ENCODE data around the gene BMPR2.
A peak's percentile ranks its signal among the peaks of the same experiment; 100 is the strongest.
"Not testable (repeated sequence)": the region's sequence is repeated elsewhere in the genome, so short reads cannot be mapped to it uniquely, and the experiment has no call there.

BMPR2 gene
- total RNA-seq: 25.8 to 46.9 reads per million in 2 donors

DNA sequence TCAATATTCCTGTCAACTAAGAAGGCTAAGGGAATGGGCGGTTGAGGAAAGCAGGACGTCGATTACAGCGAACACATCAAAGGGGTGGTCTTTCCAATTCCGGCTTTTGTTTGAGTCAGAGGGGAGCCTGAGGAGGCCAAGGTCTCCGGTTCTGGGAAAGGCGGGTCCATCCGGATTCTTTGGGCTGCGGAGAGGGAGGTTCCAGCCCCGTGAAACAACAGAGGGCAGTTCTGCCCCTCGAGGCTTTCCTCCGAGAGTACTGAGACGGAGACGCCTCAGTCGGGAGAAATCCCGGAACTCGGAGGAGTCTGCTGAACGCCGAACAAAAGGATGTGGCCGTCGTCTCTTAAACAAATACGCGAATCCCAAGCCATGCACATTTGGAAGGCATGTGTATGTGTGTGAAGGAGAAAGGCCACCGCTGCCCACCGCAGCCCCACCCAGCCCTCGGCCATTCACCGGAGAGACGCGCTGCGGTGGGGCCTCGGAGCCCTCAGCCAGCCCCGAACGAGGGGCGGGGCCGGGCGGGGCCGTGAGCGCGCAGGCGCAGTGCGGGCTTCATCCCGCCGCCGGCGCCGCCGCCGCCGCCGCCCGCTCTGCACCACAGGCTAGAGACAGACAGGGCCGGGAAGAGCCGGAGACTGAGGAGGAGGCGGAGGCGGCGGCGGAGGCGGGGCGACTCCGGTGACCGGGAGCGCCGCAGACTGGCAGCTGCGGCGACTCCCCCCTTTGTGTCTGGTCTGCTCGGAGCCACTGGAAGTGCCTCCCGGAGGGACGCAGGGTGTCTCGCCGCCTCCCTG lies at the start of gene BMPR2:
Gene BMPR2, plus strand, starts transcription at position 719 of the 800 bp plus-strand sequence. CDS start 1,148 bp downstream, outside the sequence.
- peak; percentile 79 for DNase-seq

DNA sequence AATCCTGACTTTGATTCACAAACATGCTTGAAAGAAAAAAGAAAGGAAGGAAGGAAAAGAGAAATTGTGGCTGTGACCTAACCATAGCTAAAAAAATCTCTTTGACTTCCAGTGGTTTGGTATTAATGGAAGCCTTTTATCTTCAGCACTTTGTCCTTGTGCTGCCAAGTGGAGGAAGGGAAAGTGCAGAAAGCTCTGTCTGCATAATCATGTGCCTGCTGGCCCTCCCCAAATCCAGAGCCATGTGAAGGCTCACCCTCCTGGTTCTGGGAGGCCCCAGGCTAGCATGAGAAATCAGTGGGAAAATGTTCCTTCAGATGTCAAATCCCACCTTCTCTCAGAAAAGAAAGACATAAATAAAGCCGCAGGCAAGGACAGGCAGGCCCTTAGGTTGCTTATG lies 48.3 kb upstream of the BMPR2 start:
- DNase-seq: no peak

DNA sequence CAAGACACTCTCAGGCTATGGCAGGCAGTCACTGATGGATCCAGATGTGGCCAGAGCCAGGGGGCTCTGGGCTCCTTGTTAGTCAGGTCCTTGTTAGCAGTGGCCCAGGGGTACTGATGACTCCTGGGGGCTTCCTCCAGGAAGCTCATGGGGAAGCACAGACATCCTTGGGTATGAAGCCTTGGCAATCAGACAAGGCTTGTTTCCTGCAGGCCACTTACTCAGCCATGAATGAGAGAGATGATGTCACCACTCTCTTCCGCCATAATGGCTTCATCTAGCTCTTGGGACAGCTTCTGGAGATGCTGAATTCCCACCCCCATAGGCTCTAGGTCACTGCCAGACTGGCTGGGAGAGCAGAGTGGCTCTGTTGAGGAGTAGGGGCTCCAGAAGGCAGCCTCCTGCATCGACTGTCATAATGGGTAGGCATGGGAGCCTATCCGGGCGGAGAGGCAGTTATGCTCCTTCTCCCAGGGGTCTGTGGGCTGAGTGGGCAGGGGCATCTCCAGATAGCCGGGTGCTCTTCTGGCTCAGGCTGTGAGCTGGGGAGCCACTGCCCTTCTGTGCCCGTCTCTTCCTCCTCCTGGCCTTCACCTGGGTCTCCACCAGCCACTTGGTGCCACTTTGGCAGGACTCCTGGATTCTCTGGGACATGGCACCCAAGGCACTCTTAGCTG lies 40.2 kb upstream of the BMPR2 start:
- no peak for DNase-seq

DNA sequence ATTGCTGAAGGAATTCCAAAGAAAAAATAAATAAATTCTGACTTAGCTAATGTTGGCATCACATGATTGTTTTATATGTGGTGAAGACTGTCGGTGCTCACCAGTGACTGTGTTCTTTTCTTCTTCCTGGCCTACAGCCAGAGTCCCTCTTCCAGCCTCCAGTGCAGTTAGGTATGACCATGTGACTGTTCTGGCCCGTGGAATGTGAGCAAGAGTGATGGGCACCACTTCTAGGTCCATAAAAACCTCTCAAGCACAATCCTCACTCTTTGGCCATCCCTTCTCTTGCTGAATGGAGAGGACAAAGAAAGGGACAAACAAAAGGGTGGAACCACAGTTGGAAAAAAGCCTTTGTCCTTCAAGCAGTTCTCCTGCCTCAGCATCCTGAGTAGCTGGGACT lies 39.0 kb upstream of the BMPR2 start:
- DNase-seq: no peak

DNA sequence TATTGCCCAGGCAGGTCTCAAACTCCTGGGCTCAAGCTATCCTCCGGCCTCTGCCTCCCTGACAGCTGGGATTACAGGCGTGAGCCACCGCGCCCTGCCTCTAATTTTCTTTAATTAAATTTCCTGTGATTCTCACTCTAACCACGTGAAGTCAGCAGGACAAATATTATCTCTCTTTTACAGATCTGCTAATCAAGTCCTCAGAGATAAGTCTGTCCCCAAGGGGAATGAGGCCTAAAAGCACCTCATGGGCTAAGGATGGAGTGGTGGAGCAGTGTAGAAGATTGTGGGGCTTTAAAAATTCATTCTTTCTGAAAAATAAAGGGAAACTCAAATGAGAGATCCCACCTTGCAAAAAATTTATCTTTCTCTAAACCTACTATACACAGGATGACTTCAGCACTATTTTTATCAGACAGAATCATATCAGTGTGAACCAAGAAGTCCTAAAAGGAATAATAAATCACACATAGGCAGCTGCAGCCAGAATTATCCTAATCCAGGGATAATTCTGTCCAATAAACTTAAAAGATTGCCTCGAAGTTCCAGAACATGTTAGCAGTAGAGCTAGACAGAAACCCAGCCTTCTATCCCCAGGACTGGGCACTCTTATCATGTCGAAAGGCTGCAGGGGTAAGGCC lies 38.3 kb upstream of the BMPR2 start:
- no peak for DNase-seq

DNA sequence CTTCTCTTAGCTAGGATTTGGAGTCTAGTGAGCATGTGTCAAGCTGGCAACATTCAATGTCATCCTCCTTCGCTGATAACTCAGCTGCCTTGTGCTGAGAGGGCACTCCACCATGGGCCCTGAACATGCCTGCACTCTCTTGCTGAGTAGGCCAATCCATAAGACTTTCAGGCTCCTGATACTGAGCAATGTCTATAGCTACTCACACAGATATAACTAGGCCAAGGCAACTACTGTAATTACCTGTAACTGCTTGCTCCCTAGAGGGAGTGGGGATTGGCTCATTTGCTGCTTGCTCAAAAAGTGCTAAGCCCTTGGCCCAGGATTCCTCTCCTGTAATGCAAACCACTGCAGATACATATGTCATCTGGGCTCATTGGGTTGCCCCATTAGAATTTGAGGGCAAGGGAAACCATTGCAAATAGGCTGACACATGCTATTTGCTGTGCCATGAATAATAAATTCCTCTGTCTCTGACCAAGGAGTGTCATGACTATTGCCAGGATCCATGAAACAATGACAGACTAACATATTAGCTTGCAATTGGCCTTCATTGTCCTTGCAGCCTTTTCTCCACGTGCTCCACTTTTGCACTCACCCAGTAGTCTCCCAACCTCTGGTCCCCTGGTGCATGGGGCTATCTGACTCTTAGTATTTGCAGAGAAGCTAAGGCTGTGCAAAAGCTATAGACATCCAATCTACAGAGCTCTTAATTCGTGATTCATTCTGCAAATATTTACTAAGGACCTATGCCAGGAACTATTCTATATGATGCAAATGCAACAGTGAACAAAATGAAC lies 36.9 kb upstream of the BMPR2 start:
- DNase-seq: no peak

DNA sequence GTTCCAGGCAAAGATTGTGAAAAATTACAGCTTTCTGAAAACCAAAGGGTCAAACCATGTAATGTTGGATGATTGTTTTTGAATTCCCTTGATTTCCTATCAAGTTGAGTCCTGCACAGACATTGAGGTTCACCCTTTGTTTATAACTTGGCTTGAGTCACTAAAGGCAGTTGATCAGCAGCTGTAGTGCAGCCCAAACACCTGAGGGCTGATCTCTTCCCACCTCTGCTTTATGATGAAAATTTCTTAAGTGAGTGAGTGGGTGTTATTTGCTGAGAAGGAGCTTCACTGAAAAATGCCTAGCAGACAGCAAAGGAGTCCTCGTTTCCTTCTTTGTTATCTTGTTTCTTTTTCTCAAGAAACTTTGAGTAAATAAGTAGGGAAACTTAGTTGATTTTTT lies 31.9 kb upstream of the BMPR2 start:
- no peak for DNase-seq

DNA sequence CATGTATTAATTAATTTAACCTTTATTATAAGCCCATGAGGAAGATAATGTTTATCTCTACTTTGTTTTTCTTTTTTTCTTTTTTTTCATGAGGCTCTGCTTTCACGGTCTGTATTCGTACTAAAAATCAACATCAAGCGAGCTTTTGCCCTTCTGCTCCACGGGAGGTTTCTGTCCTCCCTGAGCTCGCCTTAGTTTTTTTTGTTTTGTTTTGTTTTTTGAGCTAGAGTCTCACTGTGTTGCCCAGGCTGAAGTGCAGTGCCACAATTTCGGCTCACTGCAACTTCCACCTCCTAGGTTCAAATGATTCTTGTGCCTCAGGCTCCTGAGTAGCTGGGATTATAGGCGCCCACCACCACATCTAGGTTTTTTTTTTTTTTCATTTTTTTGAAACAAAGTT lies 29.9 kb upstream of the BMPR2 start:
- DNase-seq: no peak

DNA sequence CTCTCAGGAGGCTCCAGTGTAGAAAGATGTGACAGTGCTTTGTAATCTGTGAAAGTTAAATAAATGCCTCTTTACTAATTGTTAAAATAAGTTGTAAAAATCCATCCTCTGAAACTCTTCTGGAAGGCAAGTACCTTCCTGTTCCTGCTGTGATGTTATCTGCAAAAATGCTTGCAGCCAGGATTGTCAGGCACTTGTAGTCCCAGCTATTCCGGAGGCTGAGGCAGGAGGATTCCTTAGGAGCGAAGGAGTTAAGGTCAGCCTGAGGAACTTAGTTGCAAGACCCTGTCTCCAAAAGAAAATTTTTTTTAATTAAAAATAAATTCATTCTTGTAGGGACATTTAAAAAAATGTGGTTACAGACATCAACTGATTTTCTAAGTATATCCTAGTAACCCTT lies 22.7 kb upstream of the BMPR2 start:
- no peak for DNase-seq

DNA sequence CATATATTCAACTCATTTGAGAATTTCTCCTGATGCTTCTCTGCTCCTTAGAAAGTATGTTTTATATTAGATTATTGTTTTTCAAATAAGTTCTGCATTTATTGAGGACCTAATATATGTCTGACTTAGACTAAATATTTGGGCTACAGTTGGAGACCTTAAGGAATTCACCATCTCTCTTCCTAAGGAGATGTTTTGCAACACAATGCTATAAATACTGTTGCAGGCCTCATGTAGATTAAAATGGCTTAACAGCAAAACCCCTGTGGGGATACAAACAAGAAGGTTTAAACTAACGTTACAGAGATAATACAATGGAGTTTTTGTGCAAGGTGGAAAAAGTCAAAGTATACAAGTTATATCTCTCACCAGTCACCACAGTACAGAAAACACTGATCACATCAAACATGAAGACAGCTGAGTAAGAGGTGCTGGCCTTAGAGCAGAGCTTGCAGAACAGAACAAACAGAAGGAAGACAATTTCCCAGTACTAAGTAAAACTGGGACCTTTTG lies 20.1 kb upstream of the BMPR2 start:
- DNase-seq: no peak

DNA sequence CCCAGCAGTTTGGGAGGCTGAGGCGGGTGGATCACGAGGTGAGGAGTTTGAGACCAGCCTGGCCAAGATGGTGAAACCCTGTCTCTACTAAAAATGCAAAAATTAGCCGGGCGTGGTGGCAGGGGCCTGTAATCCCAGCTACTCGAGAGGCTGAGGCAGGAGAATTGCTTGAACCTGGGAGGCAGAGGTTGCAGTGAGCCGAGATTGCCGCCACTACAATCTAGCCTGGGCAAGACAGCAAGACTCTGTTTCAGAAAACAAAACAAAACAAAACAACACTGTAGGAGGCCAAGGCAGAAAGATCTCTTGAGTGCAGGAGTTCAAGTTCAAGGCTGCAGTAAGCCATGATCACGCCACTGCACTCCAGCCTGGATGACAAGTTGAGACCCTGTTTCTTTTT lies 17.2 kb upstream of the BMPR2 start:
- DNase-seq: not testable (repeated sequence)

DNA sequence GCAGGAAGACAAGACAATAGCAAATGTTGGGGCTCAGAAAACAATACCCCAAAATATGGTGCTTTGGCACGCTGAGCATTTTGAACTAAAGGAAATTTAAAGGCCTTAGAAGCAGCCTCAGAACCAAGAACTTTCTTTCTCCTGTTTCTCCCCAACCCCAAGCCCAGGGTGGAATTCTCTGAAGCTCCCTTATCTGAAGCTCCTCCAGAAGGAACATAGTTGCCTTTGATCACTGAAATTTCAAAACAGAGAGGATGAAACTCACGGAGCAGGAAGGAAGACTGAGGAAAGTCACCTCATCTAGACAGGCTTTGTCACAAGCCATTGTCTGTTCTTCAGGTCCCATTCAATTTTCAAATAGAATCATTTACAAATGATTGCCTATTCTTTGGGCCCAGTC lies 15.5 kb upstream of the BMPR2 start:
- no peak for DNase-seq

DNA sequence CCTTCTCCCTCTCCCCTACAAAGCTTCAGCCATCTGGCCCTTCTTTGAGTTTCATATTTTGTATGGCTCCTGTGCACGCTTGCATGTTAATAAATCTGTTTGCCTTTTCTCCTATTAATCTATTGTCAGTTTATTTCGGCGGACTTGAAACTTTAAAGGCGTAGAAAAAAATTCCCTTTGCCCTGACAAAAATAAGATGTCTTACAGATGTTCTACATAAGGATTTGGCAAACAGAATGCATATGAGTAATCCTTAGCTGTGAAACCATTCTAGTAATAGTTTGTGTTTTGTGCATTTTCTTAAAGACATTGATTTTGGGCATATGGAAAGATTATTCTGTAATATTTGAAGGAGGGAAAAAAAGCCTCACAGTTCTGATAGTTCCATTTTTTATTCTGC lies 15.0 kb upstream of the BMPR2 start:
- DNase-seq: no peak

DNA sequence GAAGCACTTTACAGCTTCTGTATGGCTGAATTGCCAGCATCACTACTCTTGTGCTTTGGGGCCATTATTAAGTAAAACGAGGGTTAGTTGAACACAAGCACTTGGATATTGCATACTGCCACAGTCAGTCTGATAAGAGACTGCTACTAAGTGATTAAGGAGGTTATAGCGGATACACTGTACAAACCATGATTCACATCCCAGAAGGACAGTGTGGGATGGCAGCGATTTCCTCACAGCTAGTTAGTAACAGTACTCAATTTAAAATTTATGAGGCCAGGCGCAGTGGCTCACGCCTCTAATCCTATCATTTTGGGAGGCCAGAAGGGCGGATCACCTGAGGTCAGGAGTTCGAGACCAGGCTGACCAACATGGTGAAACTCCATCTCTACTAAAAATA lies 2.6 kb upstream of the BMPR2 start:
- no peak for DNase-seq

DNA sequence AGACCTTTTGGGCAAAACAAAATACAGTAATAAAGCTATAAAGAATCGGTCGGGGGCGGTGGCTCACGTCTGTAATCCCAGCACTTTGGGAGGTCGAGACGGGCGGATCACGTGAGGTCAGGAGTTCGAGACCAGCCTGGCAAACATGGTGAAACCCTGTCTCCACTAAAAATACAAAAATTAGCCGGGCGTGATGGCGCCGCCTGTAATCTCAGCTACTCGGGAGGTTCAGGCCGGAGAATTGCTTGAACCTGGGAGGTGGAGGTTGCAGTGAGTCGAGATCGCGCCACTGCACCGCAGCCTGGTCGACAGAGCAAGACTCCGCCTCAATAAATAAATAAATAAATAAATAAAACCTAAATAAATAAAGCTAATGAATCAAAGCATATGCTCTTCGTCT lies 1.7 kb upstream of the BMPR2 start:
- not testable (repeated sequence) for DNase-seq

DNA sequence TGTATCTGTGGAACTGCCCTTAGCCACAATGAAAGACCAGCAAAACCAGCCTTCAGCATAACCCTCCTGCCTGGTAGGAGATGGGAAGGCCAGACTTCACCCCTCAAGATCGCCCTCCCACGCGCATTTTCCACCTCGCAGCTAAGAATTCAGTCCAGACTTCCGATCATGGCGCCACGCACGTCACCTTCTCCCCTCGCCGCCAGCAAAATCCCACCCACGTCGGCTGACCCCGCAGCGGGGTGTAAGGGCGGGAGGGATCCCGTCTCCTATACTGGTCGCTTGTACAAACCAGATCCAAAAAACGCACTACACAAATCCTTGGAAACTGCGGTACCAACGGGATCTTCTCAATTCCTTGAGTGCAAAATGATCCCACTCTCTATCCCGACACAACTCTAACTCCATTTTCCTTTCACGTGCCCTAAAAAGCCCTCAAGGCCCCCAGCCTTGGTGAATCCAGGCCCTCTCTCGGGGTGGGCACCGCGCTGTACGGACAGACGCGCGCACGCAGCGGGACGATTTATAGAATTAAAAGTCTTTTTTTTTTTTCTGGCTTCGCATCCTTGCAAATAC lies 1.0 kb upstream of the BMPR2 start:
- peak; percentile 13 for DNase-seq

DNA sequence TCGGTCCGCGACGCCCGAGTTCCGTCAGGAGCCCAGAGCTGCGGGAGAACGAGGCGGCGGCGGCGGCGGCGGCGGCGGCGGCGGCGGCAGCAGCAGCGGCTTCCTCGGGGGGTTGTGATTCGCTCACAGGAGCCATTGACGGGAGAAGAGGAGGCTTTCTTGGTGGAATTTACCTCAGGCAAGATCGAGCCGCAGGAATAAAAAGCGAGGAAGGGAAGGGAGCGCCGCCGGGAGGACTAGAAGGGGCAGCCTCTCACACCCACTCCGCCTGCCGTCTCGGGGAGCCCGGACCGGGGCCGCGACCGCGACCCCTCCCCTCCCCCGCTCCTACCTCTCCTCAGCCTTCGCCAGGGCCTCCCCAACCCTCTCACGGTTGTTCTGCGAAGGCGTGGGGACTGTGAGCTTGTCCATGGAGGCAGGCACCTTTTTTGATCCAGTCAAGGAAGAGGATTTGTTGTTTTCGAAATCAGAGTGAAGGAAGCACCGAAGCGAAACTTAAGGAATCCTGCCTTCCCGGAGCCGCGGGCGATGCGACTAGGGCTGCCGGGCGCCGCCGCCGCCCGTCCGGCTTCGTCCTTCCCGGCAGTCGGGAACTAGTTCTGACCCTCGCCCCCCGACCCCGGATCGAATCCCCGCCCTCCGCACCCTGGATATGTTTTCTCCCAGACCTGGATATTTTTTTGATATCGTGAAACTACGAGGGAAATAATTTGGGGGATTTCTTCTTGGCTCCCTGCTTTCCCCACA lies 506 bp downstream of the BMPR2 start:
- peak; percentile 32 for DNase-seq

DNA sequence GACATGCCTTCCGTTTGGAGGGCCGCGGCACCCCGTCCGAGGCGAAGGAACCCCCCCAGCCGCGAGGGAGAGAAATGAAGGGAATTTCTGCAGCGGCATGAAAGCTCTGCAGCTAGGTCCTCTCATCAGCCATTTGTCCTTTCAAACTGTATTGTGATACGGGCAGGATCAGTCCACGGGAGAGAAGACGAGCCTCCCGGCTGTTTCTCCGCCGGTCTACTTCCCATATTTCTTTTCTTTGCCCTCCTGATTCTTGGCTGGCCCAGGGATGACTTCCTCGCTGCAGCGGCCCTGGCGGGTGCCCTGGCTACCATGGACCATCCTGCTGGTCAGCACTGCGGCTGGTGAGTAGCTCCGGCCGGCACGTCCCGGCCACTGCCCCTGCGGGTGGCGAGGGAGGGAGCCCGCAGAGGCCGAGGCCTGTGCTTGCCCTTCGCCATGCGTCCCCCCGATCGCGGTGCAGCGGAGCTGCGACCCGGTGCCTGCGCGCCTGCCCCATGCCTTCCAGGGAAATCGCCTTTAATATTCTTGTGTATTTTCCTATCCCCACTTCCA lies 1.2 kb downstream of the BMPR2 start:
- DNase-seq: peak; percentile 13

DNA sequence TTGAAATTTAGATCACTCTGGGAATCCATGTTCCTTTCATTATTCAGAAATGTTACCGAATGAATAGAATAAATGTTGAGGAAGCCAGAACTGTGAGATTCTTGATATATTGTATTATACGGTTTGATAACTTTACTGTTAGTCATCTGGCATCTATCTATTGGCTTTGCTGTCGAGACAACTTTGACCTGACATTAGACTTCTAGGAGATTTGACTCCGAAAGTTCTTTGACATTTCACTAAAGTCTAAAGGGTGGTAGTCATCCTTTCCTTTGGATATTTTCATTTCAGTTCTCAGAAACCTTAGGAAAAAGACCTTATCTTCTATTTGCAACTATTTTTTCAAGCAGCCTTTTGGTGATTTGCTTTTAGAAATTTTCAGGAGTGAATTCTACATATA lies 1.9 kb downstream of the BMPR2 start:
- DNase-seq: no peak

DNA sequence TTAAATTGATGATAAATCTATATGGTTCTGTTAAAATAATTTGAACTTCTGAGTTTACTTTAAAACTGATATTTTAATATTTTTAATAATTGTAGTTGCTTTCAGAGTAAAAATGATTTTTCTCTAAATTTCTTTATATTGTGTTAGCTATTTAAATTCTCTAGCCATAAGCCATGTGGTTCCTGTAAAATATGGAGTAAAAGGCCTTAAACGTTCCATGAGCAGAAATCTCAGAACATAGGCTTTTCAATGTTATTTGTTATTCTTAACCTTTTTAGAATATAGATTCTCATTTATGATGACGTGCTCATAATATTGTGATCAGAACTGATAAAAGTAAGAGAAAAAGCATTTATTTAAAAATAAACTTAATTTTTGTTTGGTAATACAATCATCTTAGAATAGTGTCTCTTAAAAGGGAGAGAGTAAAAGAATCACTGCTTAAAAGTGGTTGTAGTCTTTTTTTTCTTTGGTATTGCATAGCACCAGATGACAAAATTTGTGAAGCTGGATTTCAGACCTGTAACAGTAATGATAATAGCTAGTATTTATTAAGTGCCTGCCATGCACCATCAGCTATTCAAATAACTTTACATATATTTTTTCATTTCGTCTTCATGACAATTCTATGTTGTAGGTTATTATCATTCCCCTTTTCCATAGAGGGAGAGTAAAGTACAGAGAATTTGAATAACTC lies 2.7 kb downstream of the BMPR2 start:
- no peak for DNase-seq

DNA sequence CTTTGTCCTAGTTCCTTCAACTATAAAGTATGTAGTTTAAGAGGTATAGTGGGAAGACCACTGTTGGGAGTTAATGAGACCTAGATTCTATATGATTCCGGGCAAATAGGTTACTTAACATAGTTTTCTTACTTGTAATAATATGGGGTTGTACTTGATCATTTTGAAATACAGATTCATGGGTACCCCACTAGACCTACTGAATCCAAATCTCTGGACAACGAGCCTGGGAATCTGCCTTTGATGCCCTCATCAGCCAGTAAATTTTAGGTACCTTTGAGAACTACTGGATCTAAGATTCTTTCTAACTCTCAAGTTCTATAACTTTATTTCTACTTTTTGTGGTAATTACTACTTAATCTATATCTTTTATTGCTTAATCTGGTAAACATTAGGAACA lies 6.6 kb downstream of the BMPR2 start:
- DNase-seq: no peak
